WTC11 (cell line): ENCODE results near the gene ITM2C.

Experiments
- CTCF ChIP-seq: fragments of 200-600 bp; IDR thresholded peaks from 2 replicates; pipeline ENCODE4 v1.8.0; 2022; ENCODE audit warnings: antibody characterized with exemption
- ESRRA ChIP-seq: sonication (generic); formaldehyde crosslinking; IDR thresholded peaks from 2 replicates; pipeline ENCODE4 v1.8.1; 2022; ENCODE audit warnings: mild to moderate bottlenecking, missing genetic modification reagents, borderline replicate concordance
- MAX ChIP-seq: sonication (generic); formaldehyde crosslinking; IDR thresholded peaks from 2 replicates; pipeline ENCODE4 v1.8.0; 2022; ENCODE audit warnings: mild to moderate bottlenecking, missing genetic modification reagents
- NFE2L1 ChIP-seq: sonication (generic); formaldehyde crosslinking; IDR thresholded peaks from 2 replicates; pipeline ENCODE4 v1.8.1; 2023; ENCODE audit warnings: missing genetic modification reagents
- RELA ChIP-seq: sonication (generic); formaldehyde crosslinking; IDR thresholded peaks from 2 replicates; pipeline ENCODE4 v1.8.1; 2022; ENCODE audit warnings: missing genetic modification reagents, mild to moderate bottlenecking, borderline replicate concordance
- SMAD4 ChIP-seq: sonication (generic); formaldehyde crosslinking; IDR thresholded peaks from 2 replicates; pipeline ENCODE4 v1.8.0; 2022; ENCODE audit warnings: mild to moderate bottlenecking, missing genetic modification reagents
- ZNF138 ChIP-seq: sonication (generic); formaldehyde crosslinking; conservative IDR thresholded peaks from 2 replicates; pipeline ENCODE4 v1.8.1; 2022; ENCODE audit warnings: mild to moderate bottlenecking, moderate library complexity, missing genetic modification reagents
- ZNF219 ChIP-seq: sonication (generic); formaldehyde crosslinking; IDR thresholded peaks from 2 replicates; pipeline ENCODE4 v1.8.0; 2023; ENCODE audit warnings: missing genetic modification reagents, mild to moderate bottlenecking, borderline replicate concordance
- TF ChIP-seq, protein P1 (sequence below): fragments of 250-450 bp; sonication (Bioruptor Pico); IDR thresholded peaks from 2 replicates; pipeline ENCODE4 v2.1.2; 2022; ENCODE audit warnings: mild to moderate bottlenecking, moderate library complexity

DNA sequence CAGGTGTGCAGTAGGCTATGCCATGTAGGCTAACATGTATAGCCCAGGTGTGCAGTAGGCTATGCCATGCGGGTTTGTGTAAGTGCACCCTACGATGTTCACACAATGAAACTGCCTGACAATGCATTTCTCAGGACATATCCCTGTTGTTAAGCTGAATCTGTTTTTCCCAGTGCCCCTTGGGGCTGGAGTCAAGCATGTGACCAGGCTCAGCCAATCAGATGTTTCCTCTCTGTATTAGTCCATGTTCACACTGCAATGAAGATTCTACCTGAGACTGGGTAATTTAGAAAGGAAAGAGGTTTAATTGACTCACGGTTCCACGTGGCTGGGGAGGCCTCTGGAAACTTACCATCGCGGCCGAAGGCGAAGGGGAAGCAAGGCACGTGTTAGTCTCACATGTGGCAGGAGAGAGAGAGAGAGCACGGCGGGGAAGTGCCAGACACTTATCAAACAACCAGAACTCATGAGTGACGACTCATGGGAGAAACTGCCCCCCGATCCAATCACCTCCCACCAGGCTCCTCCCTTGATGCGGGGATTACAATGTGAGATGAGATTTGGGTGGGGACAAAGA, 24.2 kb downstream of the ITM2C start:
- no peak for TF ChIP-seq RELA (CRISPR knock-in tag)
- no peak for TF ChIP-seq ZNF138 (CRISPR knock-in tag)
- TF ChIP-seq SMAD4 (CRISPR knock-in tag), result no peak
- no peak for TF ChIP-seq CTCF
- no peak for TF ChIP-seq NFE2L1 (CRISPR knock-in tag)
- no peak for TF ChIP-seq MAX
- TF ChIP-seq ZNF219 (CRISPR knock-in tag), result no peak
- TF ChIP-seq, protein P1, sequence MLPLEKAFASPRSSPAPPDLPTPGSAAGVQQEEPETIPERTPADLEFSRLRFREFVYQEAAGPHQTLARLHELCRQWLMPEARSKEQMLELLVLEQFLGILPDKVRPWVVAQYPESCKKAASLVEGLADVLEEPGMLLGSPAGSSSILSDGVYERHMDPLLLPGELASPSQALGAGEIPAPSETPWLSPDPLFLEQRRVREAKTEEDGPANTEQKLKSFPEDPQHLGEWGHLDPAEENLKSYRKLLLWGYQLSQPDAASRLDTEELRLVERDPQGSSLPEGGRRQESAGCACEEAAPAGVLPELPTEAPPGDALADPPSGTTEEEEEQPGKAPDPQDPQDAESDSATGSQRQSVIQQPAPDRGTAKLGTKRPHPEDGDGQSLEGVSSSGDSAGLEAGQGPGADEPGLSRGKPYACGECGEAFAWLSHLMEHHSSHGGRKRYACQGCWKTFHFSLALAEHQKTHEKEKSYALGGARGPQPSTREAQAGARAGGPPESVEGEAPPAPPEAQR (CRISPR knock-in tag), result no peak
- no peak for TF ChIP-seq ESRRA
